ENCODE data around the gene SARDH. TPM values are rescaled to one million over a fixed set of nuclear protein-coding genes. Genes with fewer than 3 reads are reported as not detected.

SARDH gene
- total RNA-seq, 1 donor from 2014 or later, result 1.2 TPM

DNA sequence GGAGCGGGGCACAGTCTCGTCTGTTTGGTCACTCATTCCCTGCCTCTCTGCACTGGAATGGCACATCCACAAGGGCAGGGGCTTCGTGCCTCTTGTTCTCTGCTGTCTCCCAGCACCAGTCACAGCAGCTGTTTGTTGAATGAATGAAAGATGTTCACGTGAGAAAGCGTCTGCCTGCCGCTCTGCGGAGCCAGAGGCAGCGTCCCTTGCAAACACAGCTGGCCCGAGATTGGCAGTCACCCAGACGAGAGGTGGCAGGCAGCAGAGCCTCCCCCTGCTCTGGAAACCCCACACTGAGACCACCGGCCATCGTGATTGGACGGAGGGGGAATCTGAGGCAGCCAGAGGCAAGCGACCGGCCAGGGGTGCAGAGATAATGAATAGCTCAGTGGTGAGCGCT is 123.0 kb downstream of the SARDH start:
- H3K4me1 Mint-ChIP-seq (ENCODE audit: low read depth), result no peaks in the 10 kb centered on the region
- H3K27ac Mint-ChIP-seq (ENCODE audit: unreplicated experiment), result no peak overlapping the region
- H3K36me3 Mint-ChIP-seq (ENCODE audit: low read depth), result no peaks in the 10 kb centered on the region
- H3K9me3 Mint-ChIP-seq (ENCODE audit: low read depth), result no peaks in the 10 kb centered on the region
- TF ChIP-seq, protein P1, sequence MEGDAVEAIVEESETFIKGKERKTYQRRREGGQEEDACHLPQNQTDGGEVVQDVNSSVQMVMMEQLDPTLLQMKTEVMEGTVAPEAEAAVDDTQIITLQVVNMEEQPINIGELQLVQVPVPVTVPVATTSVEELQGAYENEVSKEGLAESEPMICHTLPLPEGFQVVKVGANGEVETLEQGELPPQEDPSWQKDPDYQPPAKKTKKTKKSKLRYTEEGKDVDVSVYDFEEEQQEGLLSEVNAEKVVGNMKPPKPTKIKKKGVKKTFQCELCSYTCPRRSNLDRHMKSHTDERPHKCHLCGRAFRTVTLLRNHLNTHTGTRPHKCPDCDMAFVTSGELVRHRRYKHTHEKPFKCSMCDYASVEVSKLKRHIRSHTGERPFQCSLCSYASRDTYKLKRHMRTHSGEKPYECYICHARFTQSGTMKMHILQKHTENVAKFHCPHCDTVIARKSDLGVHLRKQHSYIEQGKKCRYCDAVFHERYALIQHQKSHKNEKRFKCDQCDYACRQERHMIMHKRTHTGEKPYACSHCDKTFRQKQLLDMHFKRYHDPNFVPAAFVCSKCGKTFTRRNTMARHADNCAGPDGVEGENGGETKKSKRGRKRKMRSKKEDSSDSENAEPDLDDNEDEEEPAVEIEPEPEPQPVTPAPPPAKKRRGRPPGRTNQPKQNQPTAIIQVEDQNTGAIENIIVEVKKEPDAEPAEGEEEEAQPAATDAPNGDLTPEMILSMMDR (IDR thresholded peaks at IDR 0.05), result no peak
- peaks cover 79% of the 10 kb centered on the region for H3K27me3 Mint-ChIP-seq (ENCODE audit: low read depth)
- DNase-seq (ENCODE audit: low spot score), result no peak
- no peak overlapping the region for H3K4me3 Mint-ChIP-seq (ENCODE audit: unreplicated experiment)

GRCh38 chr9:133614678-133615077 is 123.5 kb downstream of the SARDH start:
- TF ChIP-seq, protein P1 (IDR thresholded peaks at IDR 0.05), result no peak
- no peak for DNase-seq (ENCODE audit: low spot score)
- H3K36me3 Mint-ChIP-seq (ENCODE audit: low read depth), result no peaks in the 10 kb centered on the region
- H3K9me3 Mint-ChIP-seq (ENCODE audit: low read depth), result no peaks in the 10 kb centered on the region
- no peak overlapping the region for H3K4me3 Mint-ChIP-seq (ENCODE audit: unreplicated experiment)
- H3K27ac Mint-ChIP-seq (ENCODE audit: unreplicated experiment), result no peak overlapping the region
- H3K4me1 Mint-ChIP-seq (ENCODE audit: low read depth), result peaks cover 1% of the 10 kb centered on the region
- H3K27me3 Mint-ChIP-seq (ENCODE audit: low read depth), result peaks cover 78% of the 10 kb centered on the region

DNA sequence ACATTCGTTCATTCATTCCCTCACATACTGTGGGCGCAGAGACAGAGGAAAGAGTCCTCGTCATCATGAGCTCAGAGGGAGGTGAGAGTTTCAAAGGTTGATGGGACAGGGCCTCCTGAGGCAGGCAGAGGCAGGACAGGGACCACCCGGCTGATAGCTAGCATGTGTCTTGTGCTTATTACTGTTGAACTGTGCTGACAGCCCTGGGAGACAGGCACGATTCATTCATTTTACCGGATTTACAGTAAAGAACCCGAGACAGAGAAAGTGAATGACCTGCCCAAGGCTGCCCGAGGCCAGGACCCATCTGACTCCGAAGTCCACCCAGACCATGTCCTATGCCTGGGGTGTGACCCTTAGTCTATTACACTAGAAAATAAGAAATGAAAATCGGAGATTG is 124.1 kb downstream of the SARDH start:
- TF ChIP-seq, protein P1 (IDR thresholded peaks at IDR 0.05), result no peak
- H3K4me1 Mint-ChIP-seq (ENCODE audit: low read depth), result peaks cover 5% of the 10 kb centered on the region
- no peak for DNase-seq (ENCODE audit: low spot score)
- H3K27ac Mint-ChIP-seq (ENCODE audit: unreplicated experiment), result no peak overlapping the region
- no peaks in the 10 kb centered on the region for H3K9me3 Mint-ChIP-seq (ENCODE audit: low read depth)
- no peaks in the 10 kb centered on the region for H3K36me3 Mint-ChIP-seq (ENCODE audit: low read depth)
- H3K4me3 Mint-ChIP-seq (ENCODE audit: unreplicated experiment), result no peak overlapping the region
- peaks cover 76% of the 10 kb centered on the region for H3K27me3 Mint-ChIP-seq (ENCODE audit: low read depth)

Other genes with a start within 250 kb of the SARDH start
- not detected in 3 replicates for gene MYMK, start 213.4 kb downstream of the SARDH start, total RNA-seq
- 0.15 to 0.31 TPM (median 0.23 TPM) in 3 replicates for gene ADAMTSL2, start 203.6 kb downstream of the SARDH start, total RNA-seq
- gene FAM163B, start 129.0 kb downstream of the SARDH start, total RNA-seq, result not detected in 3 replicates
- not detected in 3 replicates for gene DBH, start 102.0 kb downstream of the SARDH start, total RNA-seq

All from chondrocyte (in vitro differentiated cells).